Measurements from ENCODE around the gene METTL25B. TPM values are rescaled to one million over a fixed set of nuclear protein-coding genes. Genes with fewer than 3 reads are reported as not detected.

The METTL25B gene
- total and polyA plus RNA-seq, 4 donors = 6.9 to 13.5 (median 11.5) TPM

- no peak for DNase-seq (ENCODE audit: low spot score)
- H3K36me3 ChIP-seq (ENCODE audit: control insufficient read depth in 4 of 4, insufficient read depth in 3 of 4, low read depth in 1 of 4, low read length in 3 of 4) = peaks cover 5 to 23% (median 16%) of the 10 kb centered on the region in 4 donors
- WGBS = 59% methylated on average over 7 of the region's 7 CpGs
- peaks cover 6 to 37% (median 35%) of the 10 kb centered on the region in 4 donors for H3K4me1 ChIP-seq (ENCODE audit: control insufficient read depth in 4 of 4, insufficient read depth in 4 of 4, low read length in 3 of 4)
- peak overlapping the region; percentile 84 to 99 (median 99) for H3K4me3 ChIP-seq (ENCODE audit: low read depth in 1 of 3, low read length in 3 of 3)
- H3K9me3 ChIP-seq (ENCODE audit: control insufficient read depth in 4 of 4, low read length in 3 of 4) = no peaks in the 10 kb centered on the region
- H3K27ac ChIP-seq (ENCODE audit: low read depth in 1 of 2, low read length in 2 of 2) = peak overlapping the region; percentile 89 to 91
- TF ChIP-seq TAF1 (conservative IDR thresholded peaks at IDR 0.05) (no peak), NR2F2 (IDR thresholded peaks at IDR 0.05) (no peak), ZBTB33 (IDR thresholded peaks at IDR 0.05) (no peak), HNF4G (IDR thresholded peaks at IDR 0.05) (no peak), EGR1 (IDR thresholded peaks at IDR 0.05; ENCODE audit: low read depth in 2 of 2) (no peak), JUND (IDR thresholded peaks at IDR 0.05) (no peak), YY1 (IDR thresholded peaks at IDR 0.05) (no peak), RAD21 (IDR thresholded peaks at IDR 0.05) (no peak), SP1 (IDR thresholded peaks at IDR 0.05) (no peak), FOXA2 (IDR thresholded peaks at IDR 0.05) (no peak), ATF3 (IDR thresholded peaks at IDR 0.05) (no peak), CTCF (IDR thresholded peaks at IDR 0.05; ENCODE audit: low read depth, low read length, missing input control) (no peak), RXRA (IDR thresholded peaks at IDR 0.05) (no peak), GABPA (IDR thresholded peaks at IDR 0.05 in 1 of 2, conservative IDR thresholded peaks at IDR 0.05 in 1 of 2) (no peak), HNF4A (conservative IDR thresholded peaks at IDR 0.05) (no peak), REST (IDR thresholded peaks at IDR 0.05) (no peak)
- H3K9ac ChIP-seq (ENCODE audit: low read depth in 1 of 2, low read length in 2 of 2) = peak overlapping the region; percentile 80 to 93
- no peaks in the 10 kb centered on the region for H3K27me3 ChIP-seq (ENCODE audit: control insufficient read depth in 4 of 4, insufficient read depth in 4 of 4, low read length in 3 of 4)
These were observed 777 bp upstream of the METTL25B start for GRCh38 chr1:156727492-156727891.

Measured in liver (tissue), 9 donors.